Skeletal muscle satellite cell (primary cell): ENCODE data around the gene ZNF334.

Experiments used
- H3K27me3 ChIP-seq: 2 replicates; pipeline ENCODE4 v1.7.0; 2013; ENCODE audit warnings: low read length; ENCODE audit not compliant: control insufficient read depth, insufficient read depth
- H3K36me3 ChIP-seq: 2 replicates; pipeline ENCODE4 v1.7.0; 2013; ENCODE audit warnings: mild to moderate bottlenecking, control low read depth, low read length; ENCODE audit not compliant: insufficient read depth
- H3K4me1 ChIP-seq: 2 replicates; pipeline ENCODE4 v1.7.0; 2013; ENCODE audit warnings: low read length; ENCODE audit not compliant: control insufficient read depth, insufficient read depth
- H3K4me2 ChIP-seq: 2 replicates; pipeline ENCODE4 v1.7.0; 2013; ENCODE audit warnings: mild to moderate bottlenecking, low read length
- H3K4me3 ChIP-seq: 2 replicates; pipeline ENCODE4 v1.7.0; 2013; ENCODE audit warnings: low read length
- H3K9ac ChIP-seq: 2 replicates; pipeline ENCODE4 v1.7.0; 2013; ENCODE audit warnings: mild to moderate bottlenecking, low read depth, low read length, moderate library complexity
- H3K9me3 ChIP-seq: replicated peaks from 2 replicates; pipeline ENCODE4 v1.7.0; 2013; ENCODE audit warnings: mild to moderate bottlenecking, control low read depth, low read length

ZNF334 gene

DNA sequence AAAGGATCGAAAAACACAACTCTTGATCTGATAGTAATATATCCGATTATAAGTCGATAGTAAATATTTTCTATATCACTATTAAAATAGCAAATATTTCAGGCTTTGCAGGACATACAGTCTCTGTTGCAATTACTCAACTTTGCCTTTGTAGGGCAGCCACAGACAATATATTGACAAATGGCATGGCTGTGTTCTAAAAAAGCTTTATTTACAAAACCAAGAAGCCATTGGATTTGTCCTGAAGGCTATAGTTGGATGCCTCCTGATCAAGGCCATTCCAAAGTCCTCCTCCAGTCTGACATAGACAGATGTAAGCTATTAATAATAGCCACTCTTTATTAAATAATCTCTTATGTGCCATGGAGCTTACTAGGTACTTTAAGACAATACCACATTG lies 31.2 kb upstream of the ZNF334 start:
- Histone ChIP-seq H3K9ac (no peak overlapping the region), H3K4me3 (no peak overlapping the region), H3K4me2 (no peak overlapping the region), H3K27me3 (peaks cover 44% of the 10 kb centered on the region), H3K9me3 (no peaks in the 10 kb centered on the region), H3K4me1 (no peaks in the 10 kb centered on the region), H3K36me3 (no peaks in the 10 kb centered on the region)

DNA sequence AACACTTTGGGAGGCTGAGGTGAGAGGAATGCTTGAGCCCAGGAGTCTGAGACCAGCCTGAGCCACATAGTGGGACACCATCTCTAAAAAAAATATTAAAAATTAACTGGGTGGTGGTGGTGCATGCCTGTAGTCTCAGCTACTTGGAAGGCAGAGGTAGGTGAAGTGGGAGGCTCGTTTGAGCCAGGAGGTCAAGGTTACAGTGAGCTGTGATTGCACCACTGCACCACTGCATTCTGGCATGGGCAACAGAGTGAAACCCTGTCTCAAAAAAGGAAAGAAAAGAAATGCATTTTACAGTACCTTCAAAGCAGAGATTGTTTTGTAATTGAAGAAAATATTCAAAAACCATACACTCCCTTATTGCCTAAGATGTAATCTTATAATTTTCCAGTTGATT lies 30.6 kb upstream of the ZNF334 start:
- Histone ChIP-seq H3K27me3 (peaks cover 46% of the 10 kb centered on the region), H3K4me2 (no peak overlapping the region), H3K9me3 (no peaks in the 10 kb centered on the region)

DNA sequence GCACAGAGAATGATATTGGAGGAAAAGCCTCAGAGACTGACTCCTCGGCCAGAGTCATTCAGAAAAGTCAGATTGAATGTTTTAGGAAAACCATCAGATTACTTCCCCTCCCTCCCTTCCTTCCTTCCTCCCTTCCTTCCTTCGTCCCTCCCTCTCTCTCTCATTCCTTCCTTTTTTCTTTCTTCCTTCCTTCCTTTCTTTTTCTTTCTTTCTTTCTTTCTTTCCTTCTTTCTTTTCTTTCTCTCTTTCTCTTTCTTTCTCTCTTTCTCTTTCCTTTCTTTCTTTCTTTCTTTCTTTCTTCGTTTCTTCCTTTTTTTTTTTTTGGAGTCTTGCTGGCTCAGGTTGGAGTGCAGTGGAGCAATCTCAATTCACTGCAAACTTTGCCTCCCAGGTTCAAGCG lies 29.7 kb upstream of the ZNF334 start:
- Histone ChIP-seq H3K9me3 (no peaks in the 10 kb centered on the region), H3K4me3 (no peak overlapping the region), H3K9ac (no peak overlapping the region), H3K4me2 (no peak overlapping the region), H3K4me1 (no peaks in the 10 kb centered on the region), H3K27me3 (peaks cover 50% of the 10 kb centered on the region), H3K36me3 (no peaks in the 10 kb centered on the region)

More for the DNA sequence above, 30.6 kb upstream of the ZNF334 start:
- no peaks in the 10 kb centered on the region for H3K36me3 ChIP-seq
- H3K4me3 ChIP-seq, result no peak overlapping the region
- H3K9ac ChIP-seq, result no peak overlapping the region
- no peaks in the 10 kb centered on the region for H3K4me1 ChIP-seq

DNA sequence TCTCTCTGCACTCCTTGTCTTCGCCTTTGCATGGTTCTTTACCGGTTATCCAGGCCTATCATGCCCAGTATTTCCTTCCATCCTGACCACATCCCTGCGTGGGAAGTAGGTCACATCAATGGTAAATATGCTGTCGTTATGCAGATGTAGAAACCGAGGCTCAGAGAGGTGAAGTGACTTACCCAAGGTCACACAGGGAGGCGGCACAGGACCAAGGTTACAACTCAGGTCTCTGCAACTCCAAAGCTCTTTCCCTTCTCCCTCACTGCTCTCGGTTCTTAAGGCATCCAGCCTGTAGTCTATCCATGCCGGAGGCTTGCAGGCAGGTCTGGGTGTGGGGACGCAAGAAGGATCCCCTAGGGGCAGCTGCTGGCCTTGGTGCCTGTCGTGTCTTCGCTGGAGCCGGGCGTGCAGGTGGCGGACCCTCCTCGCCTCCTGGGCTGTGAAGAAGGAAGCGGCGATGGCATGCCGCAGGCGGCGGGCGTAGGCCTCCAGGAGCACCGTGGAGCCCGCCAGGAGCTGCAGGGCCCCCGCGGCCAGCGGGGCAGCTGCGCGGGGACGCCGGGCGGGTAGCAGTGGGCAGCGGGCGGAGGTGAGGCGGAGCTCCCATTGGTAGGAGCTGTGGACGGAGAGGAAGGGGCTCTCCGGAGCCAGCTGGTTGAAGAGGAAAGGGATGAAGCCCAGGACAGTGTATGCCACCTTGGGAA lies 28.0 kb upstream of the ZNF334 start:
- peaks cover 43% of the 10 kb centered on the region for H3K27me3 ChIP-seq
- H3K9me3 ChIP-seq, result no peaks in the 10 kb centered on the region
- no peaks in the 10 kb centered on the region for H3K4me1 ChIP-seq
- H3K36me3 ChIP-seq, result no peaks in the 10 kb centered on the region
- no peak overlapping the region for H3K9ac ChIP-seq
- H3K4me2 ChIP-seq, result no peak overlapping the region
- H3K4me3 ChIP-seq, result no peak overlapping the region

DNA sequence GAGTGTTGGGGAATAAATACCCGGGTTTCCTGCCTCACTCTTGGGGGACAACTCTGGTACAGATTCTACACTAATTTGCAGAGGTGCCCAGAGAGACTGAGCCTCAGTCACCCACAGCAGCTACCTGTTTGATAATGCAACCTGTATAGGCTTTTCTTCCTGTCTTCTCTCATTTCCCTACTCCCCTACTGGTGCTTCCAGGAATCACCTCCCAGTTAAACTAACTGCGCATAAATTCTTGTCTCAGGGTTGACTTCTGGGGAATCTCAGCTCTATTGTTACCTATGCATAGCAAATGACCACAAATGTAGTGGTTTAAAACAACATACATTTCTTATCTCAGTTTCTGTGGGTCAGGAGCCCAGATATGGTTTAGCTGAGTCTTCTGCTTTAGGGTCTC lies 25.8 kb upstream of the ZNF334 start:
- Histone ChIP-seq H3K4me1 (no peaks in the 10 kb centered on the region), H3K27me3 (peaks cover 36% of the 10 kb centered on the region), H3K4me3 (no peak overlapping the region), H3K9ac (no peak overlapping the region), H3K9me3 (no peaks in the 10 kb centered on the region), H3K4me2 (no peak overlapping the region), H3K36me3 (no peaks in the 10 kb centered on the region)

DNA sequence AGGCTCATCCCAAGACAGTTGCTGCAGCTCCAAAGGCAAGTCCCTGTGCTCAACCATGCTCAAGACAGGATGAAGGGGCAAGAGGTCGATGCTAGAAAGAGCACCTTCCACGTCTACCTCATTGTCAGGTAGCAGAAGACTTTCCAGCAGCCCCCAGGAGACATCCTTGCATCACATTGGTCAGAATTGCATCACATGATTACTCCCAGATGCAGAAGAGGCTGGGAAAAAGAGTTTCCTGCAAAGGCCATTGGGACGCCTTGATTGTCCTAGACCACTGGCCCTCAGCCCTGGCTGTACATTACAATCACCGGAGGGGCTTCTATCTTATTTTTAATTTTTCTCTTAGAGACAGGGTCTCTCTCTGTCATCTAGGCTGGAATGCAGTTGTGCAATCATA lies 17.3 kb upstream of the ZNF334 start:
- Histone ChIP-seq H3K4me3 (no peak overlapping the region), H3K27me3 (peaks cover 5% of the 10 kb centered on the region), H3K4me2 (no peak overlapping the region), H3K36me3 (no peaks in the 10 kb centered on the region), H3K4me1 (no peaks in the 10 kb centered on the region), H3K9ac (no peak overlapping the region), H3K9me3 (no peaks in the 10 kb centered on the region)

DNA sequence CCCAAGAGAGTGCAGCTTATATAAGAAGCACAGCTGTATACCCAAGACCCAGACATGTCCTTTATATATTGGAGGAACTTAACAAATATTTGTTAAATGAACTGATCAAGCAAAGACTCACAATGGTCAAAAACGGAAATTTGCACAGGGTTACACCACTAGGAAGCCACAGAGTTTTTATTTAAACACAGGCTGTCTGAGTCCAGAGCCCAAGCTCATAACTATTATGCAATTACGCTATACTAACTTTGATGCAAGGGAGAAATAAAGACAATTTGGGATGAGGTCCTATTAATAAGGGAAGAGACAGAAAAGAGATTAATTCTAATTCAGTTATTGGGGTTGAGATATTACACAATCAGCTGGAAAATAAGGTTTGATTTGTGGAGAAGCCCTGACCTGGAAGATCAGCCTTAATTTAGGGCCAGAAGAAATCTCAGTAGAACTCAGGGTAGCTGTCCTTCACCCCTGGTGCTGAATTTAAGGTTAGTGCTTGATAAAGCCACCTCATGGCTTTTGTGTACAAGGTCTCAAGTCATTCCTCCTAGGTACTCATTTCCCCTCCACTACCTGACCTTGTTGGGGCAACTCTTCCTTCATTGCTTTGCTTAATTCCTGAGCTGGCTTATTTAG lies 10.5 kb upstream of the ZNF334 start:
- H3K27me3 ChIP-seq, result no peaks in the 10 kb centered on the region
- H3K9me3 ChIP-seq, result no peaks in the 10 kb centered on the region
- H3K36me3 ChIP-seq, result no peaks in the 10 kb centered on the region
- H3K9ac ChIP-seq, result no peak overlapping the region
- H3K4me3 ChIP-seq, result no peak overlapping the region
- H3K4me2 ChIP-seq, result no peak overlapping the region
- no peaks in the 10 kb centered on the region for H3K4me1 ChIP-seq

DNA sequence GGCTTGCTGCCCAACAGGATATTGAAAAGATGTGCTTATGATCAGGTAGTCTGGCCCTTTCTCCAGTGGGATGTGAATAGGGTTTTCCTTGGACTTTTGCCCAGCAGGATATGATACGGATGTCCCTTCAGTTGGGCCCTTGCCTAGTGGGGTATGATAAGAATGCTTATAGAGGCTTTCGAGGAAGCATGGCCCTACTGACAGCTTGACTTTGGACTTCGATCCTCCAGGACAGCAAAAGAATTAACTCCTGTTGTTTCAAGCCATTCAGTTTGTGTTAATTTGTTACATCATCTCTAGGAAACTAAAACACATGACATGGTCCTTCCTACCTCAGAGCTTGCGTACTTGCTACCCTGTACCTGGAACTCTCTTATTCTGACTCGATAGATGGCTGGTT lies 9.7 kb upstream of the ZNF334 start:
- no peak overlapping the region for H3K4me2 ChIP-seq
- no peak overlapping the region for H3K9ac ChIP-seq
- H3K27me3 ChIP-seq, result no peaks in the 10 kb centered on the region
- no peaks in the 10 kb centered on the region for H3K36me3 ChIP-seq
- H3K4me1 ChIP-seq, result no peaks in the 10 kb centered on the region
- no peak overlapping the region for H3K4me3 ChIP-seq
- no peaks in the 10 kb centered on the region for H3K9me3 ChIP-seq

DNA sequence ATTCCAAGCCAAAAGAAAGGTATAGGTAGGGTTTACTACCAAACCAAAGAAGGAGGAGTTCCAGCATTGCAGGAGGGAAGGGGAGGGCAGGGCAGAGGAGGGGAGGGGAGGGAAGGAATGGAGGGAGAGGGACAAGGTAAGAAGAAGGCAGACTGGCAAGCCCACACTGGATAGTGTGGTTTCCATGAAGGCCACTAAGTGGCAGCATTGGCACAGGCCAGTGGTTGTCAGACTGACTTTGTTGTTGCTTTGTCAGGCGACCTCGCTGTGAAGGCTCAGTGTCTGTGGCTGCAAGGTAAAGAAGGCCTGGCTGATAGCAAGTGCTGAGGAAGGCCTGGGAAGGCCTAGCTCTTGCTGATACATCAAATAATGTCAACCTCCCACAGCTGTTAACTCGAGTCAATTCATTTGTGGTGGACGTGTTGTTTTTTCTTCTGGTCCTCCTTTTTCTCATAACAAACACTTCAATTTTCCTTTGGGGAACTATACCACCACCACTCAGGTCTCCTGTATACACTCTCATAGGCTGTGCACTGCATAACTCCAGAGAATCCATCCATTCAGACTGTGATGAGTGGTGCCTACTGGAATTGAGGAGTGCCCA lies 7.7 kb upstream of the ZNF334 start:
- no peaks in the 10 kb centered on the region for H3K4me1 ChIP-seq

DNA sequence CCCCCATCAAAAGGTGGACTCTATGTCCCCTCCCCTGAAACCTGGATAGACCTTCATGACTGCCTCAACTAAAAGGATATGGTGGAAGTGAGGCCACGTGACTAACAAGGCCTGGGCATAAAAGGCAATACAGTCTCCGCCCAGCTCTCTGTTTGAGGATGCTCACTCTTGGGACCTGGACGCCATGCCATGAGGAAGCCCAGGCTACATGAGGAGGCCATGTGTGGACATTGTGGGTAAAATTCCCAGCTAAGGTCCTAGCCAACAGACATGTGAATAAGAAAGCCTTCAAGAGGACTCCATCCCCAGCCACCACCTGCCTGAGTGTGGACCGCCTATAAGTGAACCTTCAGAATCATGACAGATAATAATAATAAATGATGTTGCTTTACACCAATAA lies 7.2 kb upstream of the ZNF334 start:
- Histone ChIP-seq H3K9me3 (no peaks in the 10 kb centered on the region), H3K36me3 (no peaks in the 10 kb centered on the region), H3K4me2 (no peak overlapping the region), H3K27me3 (peaks cover 7% of the 10 kb centered on the region), H3K9ac (no peak overlapping the region), H3K4me3 (no peak overlapping the region), H3K4me1 (no peaks in the 10 kb centered on the region)

More for the DNA sequence above, 7.7 kb upstream of the ZNF334 start:
- Histone ChIP-seq H3K4me3 (no peak overlapping the region), H3K27me3 (peaks cover 7% of the 10 kb centered on the region), H3K36me3 (no peaks in the 10 kb centered on the region), H3K4me2 (no peak overlapping the region), H3K9me3 (no peaks in the 10 kb centered on the region), H3K9ac (no peak overlapping the region)

DNA sequence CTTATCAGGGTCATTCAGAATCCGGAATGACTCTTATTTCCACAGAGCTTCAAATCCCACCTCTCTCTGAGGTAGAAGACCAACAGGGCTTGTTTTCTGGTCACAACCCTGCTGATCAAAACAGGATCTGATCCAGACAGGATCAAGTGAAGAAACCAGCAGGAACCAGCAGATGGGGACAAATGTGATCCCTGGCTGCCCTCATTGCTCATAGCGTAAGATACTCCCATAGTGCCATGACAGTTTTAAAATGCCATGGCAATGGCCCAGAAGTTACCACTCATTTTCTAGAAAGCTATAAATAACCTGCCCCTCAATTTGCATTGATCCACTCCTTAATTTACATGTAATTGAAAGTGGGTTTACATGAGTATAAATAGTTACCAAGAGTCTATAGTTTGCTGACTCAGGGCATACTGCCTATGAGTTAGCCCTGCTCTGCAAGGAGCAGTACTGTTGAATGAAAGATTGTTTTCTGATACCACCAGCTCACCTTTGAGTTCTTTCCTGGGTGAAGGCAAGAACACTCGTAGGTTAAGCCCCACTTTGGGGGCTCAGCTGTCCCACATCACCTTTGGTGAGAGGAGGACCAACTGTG lies 6.2 kb upstream of the ZNF334 start:
- H3K36me3 ChIP-seq, result no peaks in the 10 kb centered on the region
- H3K9me3 ChIP-seq, result no peaks in the 10 kb centered on the region
- H3K4me3 ChIP-seq, result no peak overlapping the region
- peaks cover 7% of the 10 kb centered on the region for H3K27me3 ChIP-seq
- no peaks in the 10 kb centered on the region for H3K4me1 ChIP-seq
- H3K4me2 ChIP-seq, result no peak overlapping the region
- no peak overlapping the region for H3K9ac ChIP-seq
